ENCODE measurements around the gene FBLN1.
A peak's percentile ranks its signal among the peaks of the same experiment; 100 is the strongest.
"Not testable (repeated sequence)": the region's sequence is repeated elsewhere in the genome, so short reads cannot be mapped to it uniquely, and the experiment has no call there.

The FBLN1 gene, protein sequence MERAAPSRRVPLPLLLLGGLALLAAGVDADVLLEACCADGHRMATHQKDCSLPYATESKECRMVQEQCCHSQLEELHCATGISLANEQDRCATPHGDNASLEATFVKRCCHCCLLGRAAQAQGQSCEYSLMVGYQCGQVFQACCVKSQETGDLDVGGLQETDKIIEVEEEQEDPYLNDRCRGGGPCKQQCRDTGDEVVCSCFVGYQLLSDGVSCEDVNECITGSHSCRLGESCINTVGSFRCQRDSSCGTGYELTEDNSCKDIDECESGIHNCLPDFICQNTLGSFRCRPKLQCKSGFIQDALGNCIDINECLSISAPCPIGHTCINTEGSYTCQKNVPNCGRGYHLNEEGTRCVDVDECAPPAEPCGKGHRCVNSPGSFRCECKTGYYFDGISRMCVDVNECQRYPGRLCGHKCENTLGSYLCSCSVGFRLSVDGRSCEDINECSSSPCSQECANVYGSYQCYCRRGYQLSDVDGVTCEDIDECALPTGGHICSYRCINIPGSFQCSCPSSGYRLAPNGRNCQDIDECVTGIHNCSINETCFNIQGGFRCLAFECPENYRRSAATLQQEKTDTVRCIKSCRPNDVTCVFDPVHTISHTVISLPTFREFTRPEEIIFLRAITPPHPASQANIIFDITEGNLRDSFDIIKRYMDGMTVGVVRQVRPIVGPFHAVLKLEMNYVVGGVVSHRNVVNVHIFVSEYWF

GRCh38 chr22:45502215-45503049 lies at the start of gene FBLN1:
Gene FBLN1 (plus strand): TSS chr22:45502883. CDS start chr22:45502986, 103 bp downstream.
- DNase-seq, result no peak

DNA sequence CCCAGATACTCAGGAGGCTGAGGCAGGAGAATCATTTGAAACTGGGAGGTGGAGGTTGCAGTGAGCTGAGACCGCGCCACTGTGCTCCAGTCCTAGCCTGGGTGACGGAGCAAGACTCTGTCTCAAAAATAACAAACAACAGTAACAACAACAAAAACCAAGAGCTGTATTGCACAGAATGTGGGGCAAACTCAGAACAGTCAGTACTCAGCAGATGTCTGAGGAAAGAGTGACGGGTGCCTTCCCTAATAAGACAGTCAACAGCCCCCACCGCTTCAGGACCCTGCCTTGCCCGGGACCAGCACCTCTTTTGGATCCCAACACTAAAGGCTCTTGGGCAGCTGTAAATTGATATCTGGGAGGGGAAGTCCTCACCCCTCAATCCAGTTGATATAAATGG lies 48.9 kb upstream of the FBLN1 start:
- no peak for DNase-seq

- no peak for DNase-seq
Observed at GRCh38 chr22:45454275-45454674, 48.4 kb upstream of the FBLN1 start.

- no peak for DNase-seq
Observed at GRCh38 chr22:45455212-45455611, 47.5 kb upstream of the FBLN1 start.

GRCh38 chr22:45455621-45456020 lies 47.1 kb upstream of the FBLN1 start:
- DNase-seq, result no peak

DNA sequence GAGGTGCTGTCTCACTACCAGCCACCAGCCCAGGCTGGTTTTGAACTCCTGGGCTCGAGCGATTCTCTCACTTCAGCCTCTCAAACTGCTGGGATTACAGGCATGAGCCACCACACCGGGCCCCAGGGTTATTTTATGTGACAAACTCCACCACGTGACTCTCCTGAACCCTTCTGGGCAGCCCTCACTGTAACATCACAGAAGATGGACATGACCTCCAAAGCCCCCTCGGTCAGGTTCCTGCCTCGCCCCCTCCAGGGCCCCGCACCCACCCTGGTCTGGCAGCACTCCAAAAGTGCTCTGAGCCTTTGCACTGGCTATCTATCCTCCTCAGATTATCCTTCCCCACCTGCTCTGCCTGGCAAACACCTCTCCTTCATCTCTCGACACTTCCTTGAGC lies 45.9 kb upstream of the FBLN1 start:
- no peak for DNase-seq

- DNase-seq, result no peak
Observed at GRCh38 chr22:45458532-45458931, 44.2 kb upstream of the FBLN1 start.

- DNase-seq, result no peak
Observed at GRCh38 chr22:45459235-45459634, 43.4 kb upstream of the FBLN1 start.

GRCh38 chr22:45460288-45461109 lies 42.2 kb upstream of the FBLN1 start:
- DNase-seq, result no peak

GRCh38 chr22:45462034-45462655 lies 40.5 kb upstream of the FBLN1 start:
- no peak for DNase-seq

DNA sequence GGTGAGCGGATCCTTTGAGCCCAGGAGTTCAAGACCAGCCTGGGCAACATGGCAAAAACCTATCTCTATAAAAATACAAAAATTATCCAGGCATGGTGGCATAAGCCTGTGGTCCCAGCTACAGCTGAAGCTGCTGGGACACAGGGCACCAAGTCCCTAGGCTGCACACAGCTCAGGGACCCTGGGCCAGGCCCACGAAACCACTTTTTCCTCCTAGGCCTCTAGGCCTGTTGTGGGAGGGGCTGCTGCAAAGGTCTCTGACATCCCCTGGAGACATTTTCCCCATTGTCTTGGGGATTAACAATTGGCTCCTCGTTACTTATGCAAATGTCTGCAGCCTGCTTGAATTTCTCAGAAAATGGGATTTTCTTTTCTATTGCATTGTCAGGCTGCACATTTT lies 39.0 kb upstream of the FBLN1 start:
- not testable (repeated sequence) for DNase-seq

- DNase-seq, result no peak
Observed at GRCh38 chr22:45465633-45466032, 37.0 kb upstream of the FBLN1 start.

GRCh38 chr22:45468872-45469271 lies 33.8 kb upstream of the FBLN1 start:
- no peak for DNase-seq

DNA sequence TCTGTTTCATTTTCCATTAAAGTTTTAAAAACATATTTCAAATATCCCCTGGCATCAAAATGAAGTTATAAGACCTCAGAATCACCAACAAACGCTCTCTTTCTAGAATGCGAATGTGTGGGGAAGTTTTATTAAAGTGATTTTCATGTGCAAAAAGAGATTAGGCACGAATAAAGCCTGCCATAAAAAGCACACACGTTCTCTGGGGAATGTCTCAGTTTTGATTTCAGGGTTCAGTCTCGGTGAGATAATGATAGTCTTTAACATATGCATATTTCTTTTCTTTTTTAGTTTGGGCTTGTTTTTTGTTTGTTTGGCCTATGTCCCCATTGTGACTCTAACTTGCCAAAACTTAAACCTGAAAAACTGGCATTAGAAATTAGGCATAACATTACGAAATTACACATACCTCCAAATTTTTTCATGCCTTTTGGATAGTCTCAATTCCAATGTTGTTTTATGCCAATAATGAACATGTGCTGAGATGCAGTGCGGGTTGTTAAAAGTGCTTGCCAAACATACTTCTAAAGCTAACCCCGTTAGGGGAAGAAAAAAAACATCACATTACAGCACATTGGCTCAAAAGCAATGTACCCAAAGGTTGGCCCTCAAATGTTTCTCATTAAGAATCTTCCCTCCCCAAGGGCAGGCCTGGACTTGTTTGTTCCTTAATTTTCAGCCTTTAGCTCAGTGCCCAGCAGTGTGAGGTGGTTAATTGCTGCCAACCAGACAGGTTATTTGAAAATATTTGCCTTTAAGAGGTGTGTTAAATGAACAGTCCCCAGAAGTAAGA lies 33.2 kb upstream of the FBLN1 start:
- no peak for DNase-seq

DNA sequence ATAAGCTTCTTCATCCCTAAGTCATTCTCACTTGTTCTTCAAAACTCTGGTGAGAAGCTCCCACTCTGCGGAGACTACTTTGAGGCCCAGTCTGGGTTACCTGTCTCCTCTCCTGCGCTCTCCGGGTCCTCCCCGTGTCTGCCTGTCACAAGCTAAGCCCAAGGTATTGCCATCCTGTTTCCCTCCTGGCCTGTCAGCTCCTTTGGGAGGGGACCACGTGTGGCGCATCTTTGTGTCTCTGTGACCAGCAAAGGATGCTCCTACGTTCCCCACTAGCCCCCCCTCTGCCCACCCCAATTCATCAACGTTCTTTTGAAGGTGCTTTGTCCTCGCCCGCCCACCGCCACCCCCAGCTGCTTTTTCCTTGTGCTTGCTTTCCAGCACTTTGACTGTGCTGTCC lies 31.8 kb upstream of the FBLN1 start:
- DNase-seq, result peak; percentile 25

GRCh38 chr22:45472426-45472825 lies 30.3 kb upstream of the FBLN1 start:
- DNase-seq, result peak; percentile 8

DNA sequence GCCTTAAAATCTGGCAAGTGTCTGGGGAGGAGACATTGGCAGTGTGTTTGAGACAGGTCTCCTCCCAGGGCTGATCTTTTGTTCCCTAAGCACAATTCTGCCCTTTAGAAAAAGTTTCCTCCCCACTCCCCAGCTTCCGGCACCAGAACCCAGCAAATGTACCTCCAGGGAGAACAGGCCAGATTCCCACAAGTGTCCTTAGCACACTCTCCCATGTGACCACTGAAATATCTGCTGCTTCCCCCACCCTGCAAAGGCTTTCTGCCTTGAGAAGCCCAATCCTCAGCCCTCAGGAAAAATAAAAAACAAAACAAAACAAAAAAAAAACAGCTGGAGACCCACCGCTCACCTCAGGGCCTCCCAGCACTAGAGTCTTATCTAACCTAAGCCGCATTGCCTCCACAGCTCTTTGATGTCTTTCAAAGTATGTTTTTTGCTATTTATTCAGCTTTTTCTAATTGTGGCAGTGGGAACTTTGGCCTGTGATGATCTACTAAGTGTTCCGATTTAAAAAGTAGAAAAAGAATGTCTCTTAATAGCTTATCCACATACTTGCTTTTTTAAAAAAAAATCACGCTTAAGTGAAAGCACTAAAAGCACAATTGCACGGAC lies 29.0 kb upstream of the FBLN1 start:
- DNase-seq, result no peak

DNA sequence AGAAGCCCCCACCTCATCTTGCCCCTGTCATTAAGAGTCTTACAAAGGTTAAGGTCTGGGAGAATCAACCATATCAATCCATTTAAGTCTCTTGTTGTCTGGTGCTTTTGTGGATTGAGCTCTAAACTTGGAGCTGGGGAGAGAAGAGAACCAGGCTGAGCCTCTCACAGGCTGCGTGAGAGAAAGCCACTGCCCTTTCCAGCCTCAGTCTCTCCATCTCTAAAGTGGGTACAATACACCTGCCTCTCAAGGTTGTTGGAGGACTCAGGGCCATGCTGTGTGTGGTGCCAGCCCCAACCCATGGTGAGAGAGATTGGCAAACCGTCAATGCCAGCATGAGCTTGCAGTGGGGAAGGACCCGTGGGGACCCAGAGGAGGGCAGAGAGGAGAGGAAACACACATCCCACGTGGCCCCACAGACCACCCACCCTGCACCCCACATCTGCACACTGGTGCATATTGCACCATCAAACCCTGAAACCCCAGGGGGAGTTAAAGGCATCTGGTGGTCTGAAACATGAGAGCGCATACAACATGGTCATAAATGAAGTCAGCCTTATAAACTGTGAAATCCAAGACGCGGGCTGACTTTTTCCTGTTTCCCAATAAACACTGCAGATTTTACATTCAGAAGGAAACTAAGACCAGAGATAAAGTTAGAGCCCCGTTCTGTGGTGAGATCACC lies 27.5 kb upstream of the FBLN1 start:
- DNase-seq, result peak; percentile 19

- peak; percentile 27 for DNase-seq
Observed at GRCh38 chr22:45475851-45476514, 26.7 kb upstream of the FBLN1 start.

GRCh38 chr22:45476814-45477213 lies 25.9 kb upstream of the FBLN1 start:
- DNase-seq, result peak; percentile 12
